Cortex of kidney (tissue), 1 donor: ENCODE data around the gene CTNNA1.
"Not testable (repeated sequence)": the region's sequence is repeated elsewhere in the genome, so short reads cannot be mapped to it uniquely, and the experiment has no call there.

Source experiments
- DNase-seq: peaks from one replicate; lab custom pipeline; 2025; lab: John Stamatoyannopoulos, UW

Gene CTNNA1

GRCh38 chr5:138757061-138757776, 4.0 kb downstream of the CTNNA1 start:
- DNase-seq = no peak

- DNase-seq = no peak
Measured at GRCh38 chr5:138760448-138761110, 7.4 kb downstream of the CTNNA1 start.

GRCh38 chr5:138761115-138761514, 7.9 kb downstream of the CTNNA1 start:
- DNase-seq = not testable (repeated sequence)

GRCh38 chr5:138761670-138762069, 8.4 kb downstream of the CTNNA1 start:
- DNase-seq = not testable (repeated sequence)

- DNase-seq = no peak
Measured at GRCh38 chr5:138762110-138762509, 8.9 kb downstream of the CTNNA1 start.

- DNase-seq = no peak
Measured at GRCh38 chr5:138763037-138763778, 10.0 kb downstream of the CTNNA1 start.

GRCh38 chr5:138770291-138770690, 17.1 kb downstream of the CTNNA1 start:
- DNase-seq = no peak

- DNase-seq = no peak
Measured at GRCh38 chr5:138770977-138771376, 17.8 kb downstream of the CTNNA1 start.

GRCh38 chr5:138772986-138773594, 19.9 kb downstream of the CTNNA1 start:
- DNase-seq = no peak

GRCh38 chr5:138773624-138774023, 20.4 kb downstream of the CTNNA1 start:
- not testable (repeated sequence) for DNase-seq

GRCh38 chr5:138775034-138775433, 21.8 kb downstream of the CTNNA1 start:
- DNase-seq = no peak

GRCh38 chr5:138778234-138778633, 25.0 kb downstream of the CTNNA1 start:
- no peak for DNase-seq

- no peak for DNase-seq
Measured at GRCh38 chr5:138783976-138784375, 30.8 kb downstream of the CTNNA1 start.

GRCh38 chr5:138784590-138784989, 31.4 kb downstream of the CTNNA1 start:
- DNase-seq = no peak

GRCh38 chr5:138789771-138790242, 36.6 kb downstream of the CTNNA1 start:
- DNase-seq = no peak

- no peak for DNase-seq
Measured at GRCh38 chr5:138790684-138791083, 37.5 kb downstream of the CTNNA1 start.

GRCh38 chr5:138792195-138792790, 39.1 kb downstream of the CTNNA1 start:
- no peak for DNase-seq

GRCh38 chr5:138793575-138793974, 40.4 kb downstream of the CTNNA1 start:
- no peak for DNase-seq

GRCh38 chr5:138803285-138803684, 50.1 kb downstream of the CTNNA1 start:
- no peak for DNase-seq

- DNase-seq = no peak
Measured at GRCh38 chr5:138803935-138804334, 50.7 kb downstream of the CTNNA1 start.

GRCh38 chr5:138805096-138805495, 51.9 kb downstream of the CTNNA1 start:
- no peak for DNase-seq

GRCh38 chr5:138807182-138807581, 54.0 kb downstream of the CTNNA1 start:
- DNase-seq = no peak
